Ramos (cell line): ENCODE data around the gene DNASE2B.

Source experiments
- in situ Hi-C: fragments of 300-500 bp; cut with MboI; formaldehyde crosslinking; loops from one replicate; pipeline ENCODE4 v1.14.3; 2022; ENCODE audit warnings: low sequenced_read_pairs; ENCODE audit not compliant: unreplicated experiment

DNASE2B gene

GRCh38 chr1:84442256-84442655, 44.0 kb downstream of the DNASE2B start:
- in situ Hi-C loops: loop anchor here (10.0 kb wide), 1 partner anchor 183 kb away; no protein-coding TSS in a partner anchor

DNA sequence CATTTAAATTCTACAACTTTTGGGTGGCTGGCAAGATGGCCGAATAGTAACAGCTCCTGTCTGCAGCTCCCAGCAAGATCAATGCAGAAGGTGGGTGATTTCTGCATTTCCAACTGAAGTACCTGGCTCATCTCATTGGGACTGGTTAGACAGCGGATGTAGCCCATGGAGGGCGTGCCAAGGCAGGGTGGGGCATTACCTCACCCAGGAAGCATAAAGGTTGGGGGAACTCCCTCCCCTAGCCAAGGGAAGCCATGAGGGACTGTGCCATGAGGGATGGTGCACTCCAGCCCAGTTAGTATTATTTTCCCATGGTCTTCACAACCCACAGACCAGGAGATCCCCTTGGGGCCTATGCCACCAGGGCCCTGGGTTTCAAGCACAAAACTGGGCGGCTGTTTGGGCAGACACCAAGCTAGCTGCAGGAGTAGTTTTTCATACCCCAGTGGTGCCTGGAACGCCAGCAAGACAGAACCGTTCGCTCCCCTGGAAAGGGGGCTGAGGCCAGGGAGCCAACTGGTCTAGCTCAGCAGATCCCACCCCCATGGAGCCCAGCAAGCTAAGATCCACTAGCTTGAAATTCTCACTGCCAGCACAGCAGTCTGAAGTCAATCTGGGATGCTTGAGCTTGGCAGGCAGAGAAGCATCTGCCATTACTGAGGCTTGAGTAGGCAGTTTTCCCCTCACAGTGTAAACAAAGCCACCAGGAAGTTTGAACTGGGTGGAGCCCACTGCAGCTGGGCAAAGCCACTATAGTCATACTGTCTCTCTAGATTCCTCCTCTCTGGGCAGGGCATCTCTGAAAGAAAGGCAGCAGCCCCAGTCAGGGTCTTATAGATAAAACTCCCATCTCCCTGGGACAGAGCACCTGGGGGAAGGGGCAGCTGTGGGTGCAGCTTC, 44.7 kb downstream of the DNASE2B start:
- in situ Hi-C loops: loop anchor here (10.0 kb wide), 1 partner anchor 182 kb away; no protein-coding TSS in a partner anchor

- in situ Hi-C loops: loop anchor here (10.0 kb wide), 1 partner anchor 176 kb away; no protein-coding TSS in a partner anchor
Observed at GRCh38 chr1:84448704-84449103, 50.4 kb downstream of the DNASE2B start.

GRCh38 chr1:84450910-84451309, 52.6 kb downstream of the DNASE2B start:
- in situ Hi-C loops: no loop called here

GRCh38 chr1:84452436-84452835, 54.2 kb downstream of the DNASE2B start:
- in situ Hi-C loops: no loop called here

DNA sequence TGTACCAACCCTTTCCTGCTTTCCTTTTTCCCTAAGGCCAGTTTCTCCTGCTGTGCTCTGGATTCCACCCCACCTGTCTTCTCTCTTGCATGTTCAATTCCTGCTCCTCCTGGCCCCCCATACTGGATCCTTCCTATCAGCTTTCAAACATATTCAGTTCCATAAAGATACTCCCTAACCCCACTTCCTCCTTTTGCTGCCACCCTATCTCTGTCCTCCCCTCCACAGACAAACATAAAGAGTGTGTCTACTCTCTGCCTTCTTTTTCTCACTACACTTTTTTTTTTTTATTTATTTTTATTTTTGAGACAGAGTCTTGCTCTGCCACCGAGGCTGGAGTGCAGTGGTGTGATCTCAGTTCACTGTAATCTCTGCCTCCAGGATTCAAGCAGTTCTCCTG, 63.8 kb downstream of the DNASE2B start:
- in situ Hi-C loops: no loop called here
